NCI-H2029 (cell line): ENCODE data around the gene AFDN.

Experiments
- DNase-seq: peaks from one replicate; lab custom pipeline; 2025; lab: John Stamatoyannopoulos, UW

The AFDN gene

DNA sequence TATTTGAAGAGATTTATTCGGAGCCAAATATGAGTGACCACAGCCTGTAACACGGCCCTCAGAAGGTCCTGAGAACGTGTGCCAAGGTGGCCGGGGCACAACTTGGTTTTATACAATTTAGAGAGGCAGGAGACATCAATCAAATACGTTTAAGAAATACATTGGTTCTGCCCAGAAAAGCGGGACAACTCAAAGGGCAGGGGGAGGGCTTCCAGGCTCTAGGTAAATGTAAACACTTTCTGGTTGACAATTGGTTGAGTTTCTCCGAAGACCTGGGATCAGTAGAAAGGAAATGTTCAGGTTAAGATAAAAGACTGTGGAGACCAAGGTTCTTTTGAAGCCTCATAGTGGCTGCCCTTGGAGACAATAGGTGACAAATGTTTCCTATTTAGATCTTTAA is 151.9 kb downstream of the AFDN start:
- DNase-seq = no peak

DNA sequence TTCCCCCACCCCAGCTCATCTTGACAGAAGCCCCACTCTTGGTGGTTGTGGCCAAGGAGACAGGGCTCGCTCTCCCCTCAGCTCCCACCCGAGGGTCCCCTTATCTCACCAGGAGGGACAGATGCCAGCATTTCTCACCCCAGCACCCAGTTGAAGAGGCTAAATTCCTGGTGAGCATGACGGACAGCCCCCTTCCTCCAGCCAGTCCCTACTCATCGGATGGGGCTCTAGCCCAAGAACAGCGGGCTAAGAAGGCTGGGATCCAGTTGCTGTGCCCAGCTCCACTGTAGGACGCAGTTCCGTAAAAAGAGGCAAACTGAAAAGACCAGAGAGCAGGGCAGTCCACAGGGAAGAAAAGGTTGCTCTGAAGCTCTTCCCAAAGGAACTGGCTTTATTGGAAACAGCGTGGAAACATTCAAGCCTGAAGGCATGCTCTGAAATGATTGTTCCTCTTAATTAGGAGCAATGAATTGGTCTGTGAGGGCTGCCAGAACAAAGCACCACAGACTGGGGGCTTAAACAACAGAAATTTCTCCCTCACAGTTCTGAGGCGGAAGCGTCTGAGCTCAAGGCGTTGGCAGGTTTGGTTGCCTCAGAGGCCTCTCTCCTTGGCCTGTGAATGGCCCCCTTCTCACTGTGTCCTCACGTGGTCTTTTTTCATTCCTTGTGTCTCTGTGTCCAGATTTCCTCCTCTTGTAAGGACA is 152.9 kb downstream of the AFDN start:
- no peak for DNase-seq

DNA sequence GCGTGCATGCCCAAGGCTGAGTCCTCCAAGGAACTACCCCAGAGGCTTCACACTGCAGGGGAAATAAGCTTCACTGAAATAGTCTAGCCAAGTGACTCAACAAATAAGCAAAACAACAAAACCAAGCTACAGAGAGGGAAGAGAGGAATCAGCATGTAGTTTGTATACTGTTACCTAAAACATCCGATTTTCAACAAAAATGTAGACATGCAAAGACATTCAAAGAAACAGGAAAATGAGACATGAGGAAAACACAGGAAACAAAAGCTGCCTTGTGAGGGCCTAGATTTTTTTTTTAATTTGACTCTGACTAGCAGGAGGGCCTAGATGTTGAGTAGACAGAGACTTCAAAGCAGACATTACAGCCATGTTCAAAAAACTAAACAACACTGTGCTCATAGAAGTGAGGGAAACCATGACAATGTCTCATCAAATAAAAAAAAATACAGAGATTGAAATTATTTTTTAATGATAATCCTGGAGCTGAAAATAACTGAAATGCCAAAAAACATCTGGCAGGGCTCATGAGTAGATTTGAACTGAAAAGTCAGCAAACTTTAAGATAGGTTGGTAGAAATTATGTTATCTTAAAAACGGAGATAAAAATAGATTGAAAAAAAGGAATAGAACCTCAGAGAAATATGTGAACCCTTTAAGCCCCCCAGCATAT is 154.3 kb downstream of the AFDN start:
- DNase-seq = no peak

DNA sequence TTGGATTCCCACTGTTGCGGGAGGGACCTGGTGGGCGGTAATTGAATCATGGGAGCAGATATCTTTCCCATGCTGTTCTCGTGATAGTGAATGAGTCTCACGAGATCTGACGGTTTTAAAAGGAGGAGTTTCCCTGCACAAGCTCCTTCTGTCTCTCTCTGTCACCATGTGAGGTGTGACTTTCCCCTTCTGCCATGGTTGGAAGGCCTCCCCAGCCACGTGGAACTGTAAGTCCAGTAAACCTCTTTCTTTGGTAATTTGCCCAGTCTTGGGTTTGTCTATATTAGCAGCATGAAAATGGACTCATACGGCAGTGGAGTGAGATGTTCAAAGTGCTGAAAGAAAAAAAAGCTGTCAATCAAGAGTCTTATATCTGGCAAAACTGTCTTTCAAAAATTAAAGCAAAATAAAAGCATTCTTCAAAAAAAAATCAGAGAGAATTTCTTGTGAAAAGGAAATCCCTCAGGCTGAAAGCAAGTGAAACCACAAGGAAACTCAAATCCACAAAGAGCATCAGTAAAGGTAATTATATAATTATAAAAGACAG is 155.3 kb downstream of the AFDN start:
- DNase-seq = no peak

DNA sequence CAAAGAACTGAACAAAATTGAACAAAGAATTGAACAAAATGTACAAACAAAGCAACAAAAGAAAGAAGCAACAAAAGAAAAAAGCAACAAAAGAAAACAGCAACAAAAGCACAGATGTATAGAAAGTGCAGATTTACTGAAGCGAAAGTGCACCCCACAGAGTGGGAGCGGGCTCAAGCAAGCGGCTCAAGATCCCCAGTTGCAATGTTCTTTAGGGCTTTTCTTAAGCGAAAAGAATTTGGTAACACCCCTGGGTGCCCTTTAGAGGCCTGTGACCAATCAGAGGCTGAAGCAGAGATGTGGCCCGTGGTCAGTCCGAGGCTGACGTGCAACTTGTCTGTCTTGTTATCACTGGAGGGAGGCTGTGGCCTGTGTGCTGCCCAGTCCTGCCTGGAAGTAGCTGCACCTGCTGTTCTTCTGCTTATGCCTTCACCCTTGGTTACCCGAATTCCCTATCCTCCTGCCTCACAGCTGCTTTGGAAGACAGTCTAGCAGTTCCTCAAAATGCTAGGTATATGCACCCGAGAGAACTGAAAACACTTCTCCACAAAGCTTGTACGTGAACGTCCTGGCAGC is 157.5 kb downstream of the AFDN start:
- no peak for DNase-seq

DNA sequence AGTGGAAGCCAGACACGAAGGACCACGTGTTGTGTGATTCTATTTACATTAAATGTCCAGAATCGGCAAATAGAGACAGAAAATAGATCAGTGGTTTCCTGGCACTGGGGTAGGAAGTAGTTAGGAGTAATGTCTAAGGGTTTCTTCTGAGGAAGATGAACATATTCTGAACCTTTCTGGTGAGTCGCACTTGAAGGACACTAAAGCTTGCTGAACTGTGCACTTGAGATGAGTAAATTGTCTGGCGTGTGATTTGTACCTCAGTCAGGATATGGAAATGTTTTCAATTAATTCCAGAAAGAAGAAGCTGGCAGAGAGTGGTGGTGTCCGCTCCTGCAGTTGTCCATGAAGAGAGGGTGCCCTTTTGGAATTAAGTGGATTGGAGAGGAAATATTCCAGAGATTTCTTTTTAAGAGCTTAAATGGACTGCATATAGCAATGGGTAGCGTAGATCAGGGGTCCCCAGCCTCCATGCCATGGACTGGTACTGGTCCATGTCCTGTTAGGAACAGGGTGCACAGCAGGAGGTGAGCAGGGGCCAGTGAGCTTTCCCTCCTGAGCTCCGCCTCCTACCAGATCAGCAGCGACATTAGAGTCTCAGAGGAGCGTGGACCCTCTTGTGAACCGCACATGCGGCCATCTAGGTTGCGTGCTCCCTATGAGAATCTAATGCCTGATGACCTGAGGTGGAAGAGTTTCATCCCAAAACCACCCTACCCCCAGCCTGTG is 158.3 kb downstream of the AFDN start:
- no peak for DNase-seq

DNA sequence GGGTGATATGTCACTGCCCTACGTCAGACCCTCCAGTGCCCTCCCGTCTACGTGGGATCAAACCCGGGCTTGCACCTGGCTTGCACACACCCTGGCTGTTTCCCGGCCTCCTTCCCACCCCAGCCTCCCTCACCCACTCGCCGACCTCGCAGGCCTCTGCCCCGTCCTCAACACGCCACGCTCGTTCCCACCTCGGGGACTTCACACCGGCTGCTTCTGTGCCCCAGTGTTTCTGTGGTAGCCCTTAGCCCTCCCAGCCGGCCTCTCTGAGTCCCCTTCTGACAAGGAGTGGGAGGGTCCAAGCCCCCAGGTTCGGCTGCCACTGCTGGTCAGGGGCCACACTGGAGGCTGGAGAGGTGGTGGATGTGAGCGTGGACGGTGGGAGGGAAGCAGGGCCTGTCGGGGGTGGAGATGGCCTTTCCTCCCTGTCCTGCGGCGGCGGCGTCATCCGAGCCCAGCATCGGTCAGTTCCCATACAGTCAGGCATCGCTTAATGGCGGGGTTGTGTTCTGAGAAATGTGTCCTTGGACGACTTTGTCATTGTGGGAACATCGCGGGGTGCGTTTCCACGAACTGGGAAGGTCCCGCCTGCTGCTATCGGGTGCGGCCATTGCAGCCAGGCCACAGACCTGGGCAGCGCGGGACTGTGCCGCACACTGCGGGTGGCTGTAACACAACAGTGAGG is 159.3 kb downstream of the AFDN start:
- DNase-seq = no peak

DNA sequence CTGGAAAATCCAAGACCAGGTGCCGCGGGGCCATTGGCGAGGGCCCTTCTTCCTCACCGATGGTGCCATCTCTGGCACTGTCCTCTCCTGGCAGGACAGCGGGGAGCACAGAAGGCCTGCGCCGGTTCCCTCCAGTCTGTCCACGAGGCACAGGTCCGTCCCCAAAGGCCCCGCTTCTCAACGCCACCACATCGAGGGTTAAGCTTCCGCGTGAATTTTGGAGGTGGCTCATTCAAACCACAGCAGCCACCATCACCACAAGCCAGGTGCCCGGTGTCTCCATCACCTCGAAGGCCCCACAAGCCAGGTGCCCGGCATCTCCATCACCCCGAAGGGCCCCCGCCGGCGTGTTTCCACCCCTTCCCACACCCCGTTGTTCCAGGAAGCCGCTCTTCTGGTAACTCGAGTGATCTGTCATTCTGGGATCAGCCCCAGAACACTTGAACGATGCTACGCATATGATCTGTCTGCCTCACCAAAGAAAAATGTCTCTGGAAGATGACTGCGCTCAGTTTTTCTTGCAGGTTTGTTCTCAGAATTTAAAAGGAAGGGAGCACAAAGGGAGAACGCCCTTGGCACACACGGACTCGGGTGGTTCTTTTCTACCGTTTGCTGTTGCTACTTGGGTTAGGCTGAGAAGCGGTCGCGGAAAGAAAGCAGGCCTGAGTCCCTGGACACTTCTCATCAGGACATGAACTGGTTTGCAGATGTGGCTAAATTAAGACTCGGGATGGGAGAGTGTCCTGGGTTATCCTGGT is 160.9 kb downstream of the AFDN start:
- no peak for DNase-seq

DNA sequence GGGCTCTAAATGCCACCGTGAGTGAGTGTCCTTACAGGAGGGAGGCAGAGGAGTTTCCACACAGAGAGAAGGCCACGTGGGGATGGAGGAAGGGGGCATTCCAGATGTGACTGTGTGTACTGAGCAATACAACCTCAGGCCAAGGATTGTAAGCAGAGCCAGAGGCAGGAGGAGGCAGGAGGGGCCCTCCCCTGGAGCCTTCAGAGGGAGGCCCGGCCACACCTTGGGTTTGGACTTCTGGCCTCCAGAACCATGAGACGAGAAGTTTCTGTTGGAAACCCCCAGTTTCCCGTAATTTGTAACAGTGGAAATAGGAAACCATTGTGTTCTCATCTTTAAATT is 161.4 kb downstream of the AFDN start:
- no peak for DNase-seq

DNA sequence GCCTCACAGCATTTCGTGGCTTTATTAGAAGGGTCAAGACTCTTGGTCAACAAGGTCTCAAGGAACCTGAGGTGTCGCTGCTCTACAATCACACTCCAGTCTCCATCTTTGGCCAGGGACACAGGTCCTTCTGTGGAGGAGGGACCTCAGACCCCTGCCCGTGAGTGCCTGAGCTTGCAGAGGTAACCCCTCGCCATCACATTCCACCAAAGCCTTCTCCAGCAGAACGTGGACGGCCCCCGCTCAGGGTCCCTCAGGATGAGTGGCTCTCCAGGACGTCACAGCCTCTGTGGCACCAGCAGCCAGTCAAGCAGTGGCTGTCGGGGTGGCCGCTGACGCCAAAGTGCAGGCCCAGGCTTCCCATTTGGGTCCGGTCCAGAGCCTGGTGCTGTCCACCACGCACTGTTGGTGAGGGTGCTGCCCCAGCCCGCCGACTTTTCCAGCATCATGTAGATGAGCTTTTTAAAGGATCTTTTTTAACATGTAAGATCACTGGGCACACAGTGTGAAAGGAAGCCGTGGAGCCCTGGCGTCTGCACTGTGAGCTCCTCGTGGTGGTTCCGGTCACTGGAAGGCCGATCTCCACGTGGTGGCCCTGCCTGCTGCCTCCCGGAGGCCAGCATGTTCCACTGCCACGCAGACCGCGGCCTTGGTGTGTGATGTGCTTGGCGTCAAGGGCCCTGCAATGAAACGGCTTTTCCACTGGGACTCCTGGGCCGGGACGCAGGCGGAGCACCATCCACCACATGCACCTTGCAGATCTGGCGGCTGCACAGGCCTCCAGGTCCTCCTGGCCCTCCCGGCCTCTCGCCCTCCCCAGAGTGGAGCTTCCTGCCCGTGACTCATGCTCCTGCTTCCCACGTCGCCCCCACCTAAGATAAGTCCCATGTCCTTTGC is 162.5 kb downstream of the AFDN start:
- no peak for DNase-seq

DNA sequence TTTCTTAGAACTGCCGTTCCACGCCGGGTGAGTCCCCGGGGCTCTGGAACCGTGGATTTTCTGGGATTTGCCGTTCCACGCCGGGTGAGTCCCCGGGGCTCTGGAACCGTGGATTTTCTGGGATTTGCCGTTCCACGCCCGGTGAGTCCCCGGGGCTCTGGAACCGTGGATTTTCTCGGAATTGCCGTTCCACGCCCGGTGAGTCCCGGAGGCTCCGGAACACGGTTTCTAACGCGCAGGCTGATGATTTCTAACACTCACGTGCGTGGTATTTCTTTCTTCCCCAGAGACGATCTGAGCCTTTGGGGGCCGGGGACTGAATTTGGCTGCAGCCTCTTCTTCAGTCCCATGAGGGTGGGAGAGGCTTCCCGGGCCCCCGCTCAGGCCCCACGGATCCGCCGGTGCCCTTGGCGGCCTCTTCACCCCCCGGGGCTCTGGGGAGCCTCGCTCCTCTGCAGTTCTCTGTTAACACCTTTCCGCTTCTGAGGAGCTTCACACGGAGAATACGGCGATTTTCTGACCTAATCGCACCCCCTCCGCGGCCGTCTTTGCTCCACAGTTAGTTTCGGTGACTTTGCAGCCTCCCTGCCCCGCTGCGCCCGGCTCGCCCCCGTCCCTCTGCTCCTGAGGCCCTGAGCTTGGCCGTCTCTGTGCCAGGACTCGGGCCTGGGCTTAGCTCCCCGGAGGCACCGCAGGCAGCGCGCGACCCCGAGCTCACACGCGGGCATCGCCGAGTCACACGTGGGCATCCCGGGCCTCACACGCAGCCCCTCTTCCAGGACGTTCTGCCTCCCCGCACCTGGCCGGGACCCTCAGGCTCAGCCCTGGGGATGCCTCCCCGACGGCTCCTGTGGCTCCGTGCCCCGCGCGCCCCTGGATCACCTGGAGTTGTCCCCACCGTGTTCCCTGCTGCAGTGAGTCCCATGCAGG is 163.6 kb downstream of the AFDN start:
- DNase-seq = no peak

DNA sequence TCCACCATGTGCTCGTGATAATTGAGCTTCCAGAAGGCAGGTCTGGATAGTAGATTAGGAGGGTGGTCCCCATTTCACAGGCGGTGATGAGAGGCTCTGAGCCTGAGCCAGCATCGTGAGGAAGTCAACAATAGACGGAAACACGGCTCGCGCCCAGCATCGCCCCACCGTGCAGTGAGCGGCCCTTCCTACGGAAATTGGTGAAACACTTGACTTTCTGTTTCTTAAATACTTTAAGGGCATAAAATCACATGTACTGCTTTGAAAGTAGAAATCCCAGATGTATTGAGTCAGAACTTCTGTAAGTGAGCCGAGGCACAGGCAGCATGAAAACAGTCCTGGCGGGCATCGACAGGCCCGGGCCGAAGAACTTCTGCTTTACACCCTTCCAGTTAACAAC is 166.5 kb downstream of the AFDN start:
- no peak for DNase-seq

DNA sequence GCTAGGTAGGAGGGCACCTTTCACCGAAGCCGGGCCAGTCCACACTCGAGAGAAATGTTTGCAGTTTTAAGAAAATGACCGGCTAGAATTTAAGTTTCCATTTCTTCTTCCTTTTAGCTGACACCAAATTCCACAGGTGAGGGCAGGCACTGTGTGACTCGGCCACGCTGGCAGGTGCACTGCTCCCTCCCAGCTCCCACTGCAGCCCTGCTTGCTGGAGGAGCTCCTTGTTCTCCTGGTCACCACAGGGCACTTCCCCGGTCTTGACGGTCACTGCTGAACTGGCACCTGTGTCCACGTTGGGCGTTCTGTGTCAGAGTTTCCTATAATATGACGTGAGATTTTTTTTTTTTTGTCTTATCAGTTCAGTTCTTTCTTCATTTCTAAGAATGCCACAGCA is 167.1 kb downstream of the AFDN start:
- no peak for DNase-seq

DNA sequence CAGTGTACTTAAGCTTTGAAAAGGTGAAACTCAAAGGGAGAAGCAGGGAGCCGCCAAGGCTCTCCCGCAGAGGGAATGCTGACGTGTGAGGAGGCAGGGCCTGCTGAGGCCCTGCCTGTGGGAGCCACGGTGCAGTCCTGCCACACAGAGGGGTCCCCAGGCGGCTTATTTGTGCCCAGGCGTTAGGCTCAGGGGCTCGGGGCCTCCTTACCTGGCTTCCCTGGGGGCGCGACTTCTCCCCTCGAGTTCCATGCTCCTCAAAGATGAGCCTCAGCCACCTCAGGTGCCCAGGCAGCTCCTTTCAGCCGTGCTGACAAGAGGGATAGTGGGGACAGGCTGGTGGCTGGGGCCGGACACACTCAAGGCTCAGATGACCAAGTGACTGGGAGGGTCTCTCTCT is 168.6 kb downstream of the AFDN start:
- no peak for DNase-seq

DNA sequence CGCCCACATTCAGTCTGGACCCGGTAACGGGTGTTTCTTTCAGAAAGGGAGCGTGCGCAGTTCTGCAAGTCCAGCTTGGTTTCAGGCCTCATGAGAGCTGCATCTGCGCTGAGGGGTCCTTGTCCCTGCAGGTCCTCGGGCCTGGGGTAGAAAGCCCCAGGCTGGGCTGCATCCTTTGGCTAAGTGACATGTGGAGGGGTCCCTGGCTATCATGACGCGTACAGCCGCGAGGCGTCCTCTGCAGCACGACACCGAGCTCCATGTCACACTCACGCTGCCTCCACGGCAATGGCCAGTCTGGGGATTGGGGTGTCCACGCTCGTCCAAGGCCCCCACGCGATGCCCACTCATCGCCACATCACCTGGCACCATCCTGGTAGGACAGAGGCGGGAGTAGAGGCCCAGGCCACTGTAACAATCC is 169.0 kb downstream of the AFDN start:
- no peak for DNase-seq

DNA sequence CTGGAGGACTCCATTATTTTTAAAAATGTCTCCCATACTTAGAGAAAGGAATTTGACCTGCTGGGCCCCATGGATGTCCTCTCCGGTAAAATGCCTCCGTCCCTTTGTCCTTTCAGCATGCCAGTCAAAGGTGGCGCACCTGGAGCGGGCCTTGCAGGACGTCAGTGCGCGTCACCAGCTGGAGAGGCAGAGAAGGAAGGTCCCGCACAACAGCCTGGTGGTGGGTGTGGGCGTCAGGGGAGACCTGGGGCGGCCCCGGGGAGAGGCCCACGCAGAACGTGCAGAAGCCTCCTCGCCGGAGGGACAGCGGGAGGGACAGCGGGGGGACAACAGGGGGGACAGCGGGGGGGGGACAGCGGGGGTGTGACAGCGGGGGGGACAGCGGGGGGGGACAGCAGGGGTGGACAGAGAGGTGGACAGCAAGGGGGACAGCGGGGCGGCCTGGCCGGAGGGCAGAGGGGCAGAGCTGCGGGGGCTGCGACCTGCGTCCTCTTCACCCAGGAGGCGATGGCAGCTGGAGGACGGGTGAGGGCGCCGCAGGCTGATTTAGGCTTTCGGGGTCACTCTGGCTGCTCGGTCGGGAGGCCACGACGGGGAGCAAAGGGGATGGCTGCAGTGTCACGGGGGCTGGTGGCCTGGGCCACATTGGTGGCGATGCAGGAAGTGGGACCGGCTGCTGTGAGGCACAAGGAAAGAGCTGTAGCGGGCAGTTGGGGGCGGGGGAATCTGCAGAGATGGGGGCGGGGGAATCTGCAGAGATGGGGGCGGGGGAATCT is 169.9 kb downstream of the AFDN start:
- no peak for DNase-seq

DNA sequence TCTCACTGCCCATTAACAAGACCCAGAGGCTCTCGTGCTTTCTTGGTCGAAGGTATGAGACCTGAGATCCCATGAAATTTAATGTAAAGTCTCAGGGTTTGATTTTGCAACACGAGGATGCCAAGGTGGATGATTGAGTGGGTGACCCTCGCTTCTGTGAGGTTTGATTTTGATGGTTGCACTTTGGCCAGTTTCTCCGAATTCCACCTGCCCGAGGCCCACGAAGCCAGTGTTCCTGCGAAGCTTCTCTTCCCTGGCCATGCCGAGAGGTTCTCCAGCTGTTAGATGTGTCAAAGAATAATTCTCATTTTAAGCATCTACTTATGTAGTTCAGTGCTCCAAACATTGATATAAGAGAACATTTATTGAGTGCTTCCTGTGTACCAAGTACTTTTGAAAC is 170.9 kb downstream of the AFDN start, which contains the start of gene KIF25:
TSS of gene KIF25 (plus strand) at position 30 of the 400 bp plus-strand sequence. CDS start 31,915 bp downstream, outside the sequence.
- DNase-seq = no peak

DNA sequence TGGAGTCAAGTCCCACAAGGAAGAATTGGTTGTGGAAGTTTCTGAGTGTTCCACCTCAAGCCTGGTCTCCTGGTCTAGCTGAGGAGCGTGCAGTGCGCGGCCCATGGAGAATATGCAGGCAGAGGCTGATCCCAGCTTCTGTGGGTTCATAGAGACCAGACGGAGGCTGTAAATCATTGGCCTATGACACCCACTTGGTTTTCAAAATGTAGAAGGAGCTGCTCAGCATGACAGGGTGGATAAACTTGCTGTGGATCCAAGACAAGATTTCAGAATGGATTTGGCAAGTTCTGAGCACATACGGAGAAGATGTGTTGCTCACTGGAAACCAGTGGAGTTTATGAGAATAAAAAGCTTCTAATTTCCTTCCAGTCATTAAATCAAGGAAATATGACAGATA is 171.5 kb downstream of the AFDN start:
- no peak for DNase-seq
